ENCODE results near the gene KDM1A. TPM values are rescaled to one million over a fixed set of nuclear protein-coding genes. Genes with fewer than 3 reads are reported as not detected.

KDM1A gene
- total and polyA plus RNA-seq, 2 of the 13 experiments (the other 11 are each of a cell fraction or from before 2014, with no cell fraction given) = 81.3 to 173 TPM

DNA sequence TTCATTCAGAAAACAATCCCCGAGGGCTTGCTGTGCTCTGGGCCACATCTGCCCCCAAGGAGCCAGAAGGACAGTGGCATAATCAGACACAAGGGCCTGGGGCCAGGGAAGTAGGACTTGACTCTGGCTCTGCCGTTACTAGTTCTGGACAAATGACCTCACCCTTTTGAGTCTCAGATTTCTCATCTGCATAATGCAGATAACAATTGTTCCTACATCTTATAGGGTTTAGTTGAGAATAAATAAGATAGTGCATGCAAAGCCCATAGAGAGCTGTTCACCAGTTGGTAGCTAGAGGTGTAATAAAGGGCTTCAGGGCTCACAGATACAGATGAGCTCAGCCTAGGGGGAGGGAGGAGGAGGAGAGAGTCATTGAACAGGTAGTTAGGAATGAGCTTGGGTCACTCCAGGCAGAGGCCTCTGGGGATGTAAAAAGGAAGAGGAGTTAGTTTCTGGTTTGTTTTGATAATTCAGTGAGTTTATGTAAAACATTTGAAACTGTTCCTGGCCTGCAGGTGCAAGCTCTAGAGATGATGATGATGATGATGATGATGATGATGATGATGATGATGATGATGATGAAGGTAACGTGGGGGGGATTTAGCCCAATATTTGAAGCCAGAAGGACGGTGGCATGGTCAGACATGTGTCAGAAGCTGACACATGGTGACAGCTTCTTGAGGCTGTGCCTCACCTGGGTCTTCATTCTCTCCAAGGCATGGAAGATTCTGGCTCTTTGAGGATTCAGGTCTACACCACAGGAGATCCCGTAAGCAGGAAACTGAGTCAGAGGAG lies 47.5 kb upstream of the KDM1A start:
- DNase-seq (ENCODE audit: low spot score) (no peak), FAIRE-seq (no peak), ATAC-seq (no peak)
- ChIA-PET CTCF (ENCODE audit: low intra/inter-chr PET ratio, low total read pairs) (no interaction called here), POLR2A (no interaction called here)
- H3K27ac ChIP-seq (ENCODE audit: extremely low read length, insufficient read depth, low read length) = no peak overlapping the region
- H4K20me1 ChIP-seq (ENCODE audit: insufficient read depth, low read length) = no peaks in the 10 kb centered on the region
- H3K4me1 ChIP-seq (ENCODE audit: insufficient read depth, low read length) = peaks cover 26% of the 10 kb centered on the region
- BruUV-seq (replicated peaks) = no TSS peak
- WGBS (ENCODE audit: low lambda C conversion rate) = 12% methylated on average over 5 of the region's 5 CpGs
- in situ Hi-C loops (cut with HindIII; ENCODE audit: extremely low pct_ligation_motif_present, low pct_unique_long_range_greater_than_20kb) = loop anchor here (10.0 kb wide), 2 partner anchors 113 to 303 kb away; no protein-coding TSS in a partner anchor
- H3K79me2 ChIP-seq (ENCODE audit: insufficient read depth, low read length) = no peaks in the 10 kb centered on the region
- no peaks in the 10 kb centered on the region for H3K27me3 ChIP-seq (ENCODE audit: control insufficient read depth in 1 of 2, insufficient read depth in 2 of 2, low read length in 2 of 2)
- H3K9ac ChIP-seq (ENCODE audit: insufficient read depth, low read depth, low read length) = no peak overlapping the region
- no peaks in the 10 kb centered on the region for H3K9me3 ChIP-seq (ENCODE audit: low read length)
- no peak overlapping the region for H2AFZ ChIP-seq (ENCODE audit: low read length)
- H3K4me2 ChIP-seq (ENCODE audit: low read depth, low read length) = no peak overlapping the region
- intact Hi-C loops (cut with micrococcal nuclease; ENCODE audit: unreplicated experiment) = loop anchor here (10.0 kb wide), 3 partner anchors 83 to 303 kb away; no protein-coding TSS in a partner anchor
- H3K4me3 ChIP-seq (replicated peaks in 1 of 3; ENCODE audit: insufficient read depth in 1 of 3, low read depth in 2 of 3, low read length in 3 of 3) = no peak overlapping the region
- TF ChIP-seq FOXP1 (IDR thresholded peaks at IDR 0.05) (no peak), FOXP1 (CRISPR knock-in tag; IDR thresholded peaks at IDR 0.05) (no peak), ZNF30 (CRISPR knock-in tag; IDR thresholded peaks at IDR 0.05) (no peak), CREB1 (IDR thresholded peaks at IDR 0.05) (peak; percentile 82), CREB1 (CRISPR knock-in tag; IDR thresholded peaks at IDR 0.05) (no peak)
- H3K36me3 ChIP-seq (replicated peaks in 1 of 2; ENCODE audit: control insufficient read depth in 1 of 2, insufficient read depth in 2 of 2, low read length in 2 of 2) = no peaks in the 10 kb centered on the region

DNA sequence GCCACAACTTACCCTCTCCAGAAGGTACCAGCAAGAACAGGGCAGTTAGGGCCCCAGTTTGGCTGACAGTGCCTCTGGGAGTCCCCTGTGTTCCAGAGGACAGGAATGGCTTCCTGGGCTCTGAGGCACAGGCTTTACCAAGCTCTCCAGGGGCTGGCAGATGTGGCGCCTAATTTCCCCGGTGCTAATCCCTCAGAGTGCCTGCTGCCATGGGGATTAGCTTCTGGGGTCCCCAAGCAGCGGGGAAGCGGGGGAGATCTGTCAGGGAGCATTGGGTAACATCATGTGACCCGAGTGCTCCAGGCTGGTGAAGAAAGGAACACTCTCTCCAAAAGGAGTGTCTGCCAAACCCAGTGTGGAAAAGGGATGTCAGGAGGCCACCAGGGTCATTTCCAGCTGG lies 46.5 kb upstream of the KDM1A start, which contains the start of gene LACTBL1:
LACTBL1 (minus strand) TSS at position 107 of the 400 bp plus-strand sequence. CDS start 550 bp downstream, outside the sequence.
- DNase-seq (ENCODE audit: low spot score) (no peak), FAIRE-seq (no peak), ATAC-seq (no peak)
- intact Hi-C loops (cut with micrococcal nuclease; ENCODE audit: unreplicated experiment) (loop anchor here (10.0 kb wide), 3 partner anchors 82 to 302 kb away; no protein-coding TSS in a partner anchor), in situ Hi-C loops (cut with HindIII; ENCODE audit: extremely low pct_ligation_motif_present, low pct_unique_long_range_greater_than_20kb) (loop anchor here (10.0 kb wide), 2 partner anchors 112 to 302 kb away; no protein-coding TSS in a partner anchor)
- Histone ChIP-seq H2AFZ (ENCODE audit: low read length) (no peak within 1 kb of the TSS), H3K9me3 (ENCODE audit: low read length) (no peaks in the 10 kb centered on the region), H3K4me2 (ENCODE audit: low read depth, low read length) (no peak within 1 kb of the TSS), H3K27ac (ENCODE audit: extremely low read length, insufficient read depth, low read length) (no peak within 1 kb of the TSS), H3K4me1 (ENCODE audit: insufficient read depth, low read length) (peaks cover 29% of the 10 kb centered on the region), H4K20me1 (ENCODE audit: insufficient read depth, low read length) (no peaks in the 10 kb centered on the region), H3K79me2 (ENCODE audit: insufficient read depth, low read length) (no peaks in the 10 kb centered on the region), H3K4me3 (replicated peaks in 1 of 3; ENCODE audit: insufficient read depth in 1 of 3, low read depth in 2 of 3, low read length in 3 of 3) (no peak within 1 kb of the TSS), H3K36me3 (replicated peaks in 1 of 2; ENCODE audit: control insufficient read depth in 1 of 2, insufficient read depth in 2 of 2, low read length in 2 of 2) (no peaks in the 10 kb centered on the region), H3K9ac (ENCODE audit: insufficient read depth, low read depth, low read length) (no peak within 1 kb of the TSS), H3K27me3 (ENCODE audit: control insufficient read depth in 1 of 2, insufficient read depth in 2 of 2, low read length in 2 of 2) (no peaks in the 10 kb centered on the region)
- CTCF ChIA-PET (ENCODE audit: low intra/inter-chr PET ratio, low total read pairs) = no interaction called here
- BruUV-seq (replicated peaks) = no TSS peak
- POLR2A ChIA-PET = no interaction called here
- 11% methylated on average over 3 of the region's 5 CpGs for WGBS (ENCODE audit: low lambda C conversion rate)
- TF ChIP-seq, protein P1, sequence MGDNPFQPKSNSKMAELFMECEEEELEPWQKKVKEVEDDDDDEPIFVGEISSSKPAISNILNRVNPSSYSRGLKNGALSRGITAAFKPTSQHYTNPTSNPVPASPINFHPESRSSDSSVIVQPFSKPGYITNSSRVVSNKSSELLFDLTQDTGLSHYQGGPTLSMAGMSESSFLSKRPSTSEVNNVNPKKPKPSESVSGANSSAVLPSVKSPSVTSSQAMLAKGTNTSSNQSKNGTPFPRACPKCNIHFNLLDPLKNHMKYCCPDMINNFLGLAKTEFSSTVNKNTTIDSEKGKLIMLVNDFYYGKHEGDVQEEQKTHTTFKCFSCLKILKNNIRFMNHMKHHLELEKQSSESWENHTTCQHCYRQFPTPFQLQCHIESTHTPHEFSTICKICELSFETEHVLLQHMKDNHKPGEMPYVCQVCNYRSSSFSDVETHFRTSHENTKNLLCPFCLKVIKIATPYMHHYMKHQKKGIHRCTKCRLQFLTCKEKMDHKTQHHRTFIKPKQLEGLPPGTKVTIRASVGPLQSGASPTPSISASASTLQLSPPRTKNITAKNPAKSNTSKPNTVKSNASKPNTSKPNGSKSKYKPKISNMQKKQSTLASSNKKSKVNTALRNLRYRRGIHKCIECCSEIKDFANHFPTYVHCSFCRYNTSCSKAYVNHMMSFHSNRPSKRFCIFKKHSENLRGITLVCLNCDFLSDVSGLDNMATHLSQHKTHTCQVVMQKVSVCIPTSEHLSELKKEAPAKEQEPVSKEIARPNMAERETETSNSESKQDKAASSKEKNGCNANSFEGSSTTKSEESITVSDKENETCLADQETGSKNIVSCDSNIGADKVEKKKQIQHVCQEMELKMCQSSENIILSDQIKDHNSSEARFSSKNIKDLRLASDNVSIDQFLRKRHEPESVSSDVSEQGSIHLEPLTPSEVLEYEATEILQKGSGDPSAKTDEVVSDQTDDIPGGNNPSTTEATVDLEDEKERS (CRISPR knock-in tag; IDR thresholded peaks at IDR 0.05) = no peak
- TF ChIP-seq ZSCAN20 (CRISPR knock-in tag; IDR thresholded peaks at IDR 0.05; ENCODE audit: borderline replicate concordance) (no peak), ZNF652 (CRISPR knock-in tag; IDR thresholded peaks at IDR 0.05; ENCODE audit: borderline replicate concordance, low read depth) (no peak)

Data from HepG2 (cell line).